ENCODE data around the gene LMTK2.

LMTK2 gene

DNA sequence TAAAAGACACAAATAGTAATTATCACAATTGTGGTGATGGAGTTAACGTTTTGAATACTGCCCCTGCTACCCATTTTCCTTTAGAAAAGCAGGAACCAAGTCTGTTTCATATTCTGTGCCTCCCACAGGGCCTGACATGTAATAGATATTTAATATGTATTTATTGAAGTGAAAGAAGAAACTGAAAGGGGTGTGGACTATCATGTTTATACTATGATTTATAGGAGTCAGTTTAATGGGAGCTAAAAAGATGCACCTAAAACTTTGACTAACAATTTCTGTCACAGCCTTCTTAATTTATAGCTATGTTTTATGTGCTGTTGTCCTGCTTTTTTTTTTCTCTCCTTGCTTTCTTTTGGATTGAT lies 80.5 kb downstream of the LMTK2 start:
- H2AFZ ChIP-seq (ENCODE audit: low read depth, low read length, severe bottlenecking), result no peak overlapping the region
- H3K36me3 ChIP-seq (ENCODE audit: low read length), result no peaks in the 10 kb centered on the region
- H3K27me3 ChIP-seq (ENCODE audit: low read length), result no peaks in the 10 kb centered on the region
- no peaks in the 10 kb centered on the region for H4K20me1 ChIP-seq (ENCODE audit: low read depth, low read length)
- H3K9me2 ChIP-seq (replicated peaks; ENCODE audit: insufficient read depth, low read length), result no peaks in the 10 kb centered on the region
- H3K4me3 ChIP-seq (ENCODE audit: insufficient read depth, low read length, poor library complexity, severe bottlenecking), result no peak overlapping the region
- no peak overlapping the region for H3K27ac ChIP-seq (ENCODE audit: low read depth, low read length)
- H3K9me3 ChIP-seq (ENCODE audit: insufficient read depth, low read length), result 0 out of 2 replicates have a peak, but pooled peaks cover 3% of the 10 kb centered on the region
- no peaks in the 10 kb centered on the region for H3F3A ChIP-seq (ENCODE audit: insufficient read depth)
- no peak overlapping the region for H3K9ac ChIP-seq (ENCODE audit: low read length)
- no peak for TF ChIP-seq EZH2phosphoT487 (conservative IDR thresholded peaks at IDR 0.05; ENCODE audit: low read length)
- TF ChIP-seq, protein P1, sequence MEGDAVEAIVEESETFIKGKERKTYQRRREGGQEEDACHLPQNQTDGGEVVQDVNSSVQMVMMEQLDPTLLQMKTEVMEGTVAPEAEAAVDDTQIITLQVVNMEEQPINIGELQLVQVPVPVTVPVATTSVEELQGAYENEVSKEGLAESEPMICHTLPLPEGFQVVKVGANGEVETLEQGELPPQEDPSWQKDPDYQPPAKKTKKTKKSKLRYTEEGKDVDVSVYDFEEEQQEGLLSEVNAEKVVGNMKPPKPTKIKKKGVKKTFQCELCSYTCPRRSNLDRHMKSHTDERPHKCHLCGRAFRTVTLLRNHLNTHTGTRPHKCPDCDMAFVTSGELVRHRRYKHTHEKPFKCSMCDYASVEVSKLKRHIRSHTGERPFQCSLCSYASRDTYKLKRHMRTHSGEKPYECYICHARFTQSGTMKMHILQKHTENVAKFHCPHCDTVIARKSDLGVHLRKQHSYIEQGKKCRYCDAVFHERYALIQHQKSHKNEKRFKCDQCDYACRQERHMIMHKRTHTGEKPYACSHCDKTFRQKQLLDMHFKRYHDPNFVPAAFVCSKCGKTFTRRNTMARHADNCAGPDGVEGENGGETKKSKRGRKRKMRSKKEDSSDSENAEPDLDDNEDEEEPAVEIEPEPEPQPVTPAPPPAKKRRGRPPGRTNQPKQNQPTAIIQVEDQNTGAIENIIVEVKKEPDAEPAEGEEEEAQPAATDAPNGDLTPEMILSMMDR (IDR thresholded peaks at IDR 0.05; ENCODE audit: insufficient read depth, low read length, poor library complexity, severe bottlenecking), result no peak
- H3K4me2 ChIP-seq (ENCODE audit: low read depth, low read length, poor library complexity, severe bottlenecking), result no peak overlapping the region
- no peaks in the 10 kb centered on the region for H3K79me2 ChIP-seq (ENCODE audit: insufficient read depth, low read length)

DNA sequence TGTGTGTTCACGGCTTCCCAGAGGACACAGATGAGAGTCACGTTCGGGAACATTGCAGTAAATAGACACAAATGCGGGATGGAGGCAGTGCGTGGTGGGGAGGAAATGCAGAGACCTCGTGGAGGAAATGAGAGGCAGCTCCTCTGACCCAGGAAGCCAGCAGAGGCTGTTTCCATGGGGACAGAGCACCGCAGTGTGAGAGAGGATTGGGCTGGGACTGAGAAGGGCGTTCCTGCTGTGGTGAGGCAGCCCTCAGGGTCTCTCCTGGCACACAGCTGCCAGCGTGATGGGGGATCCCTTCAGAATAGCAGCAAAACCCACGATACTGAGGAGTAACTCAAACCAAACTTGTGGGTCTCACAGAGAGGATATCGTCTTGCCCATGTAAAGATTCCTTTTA lies 82.9 kb downstream of the LMTK2 start:
- H3K27ac ChIP-seq (ENCODE audit: low read depth, low read length), result no peak overlapping the region
- no peak overlapping the region for H3K4me2 ChIP-seq (ENCODE audit: low read depth, low read length, poor library complexity, severe bottlenecking)
- no peaks in the 10 kb centered on the region for H4K20me1 ChIP-seq (ENCODE audit: low read depth, low read length)
- H3K4me3 ChIP-seq (ENCODE audit: insufficient read depth, low read length, poor library complexity, severe bottlenecking), result no peak overlapping the region
- H3K27me3 ChIP-seq (ENCODE audit: low read length), result no peaks in the 10 kb centered on the region
- H3K9me3 ChIP-seq (ENCODE audit: insufficient read depth, low read length), result 0 out of 2 replicates have a peak, but pooled peaks cover 3% of the 10 kb centered on the region
- TF ChIP-seq, protein P1 (IDR thresholded peaks at IDR 0.05; ENCODE audit: insufficient read depth, low read length, poor library complexity, severe bottlenecking), result no peak
- no peak for TF ChIP-seq EZH2phosphoT487 (conservative IDR thresholded peaks at IDR 0.05; ENCODE audit: low read length)
- no peaks in the 10 kb centered on the region for H3K9me2 ChIP-seq (replicated peaks; ENCODE audit: insufficient read depth, low read length)
- no peak overlapping the region for H3K9ac ChIP-seq (ENCODE audit: low read length)
- H3F3A ChIP-seq (ENCODE audit: insufficient read depth), result no peaks in the 10 kb centered on the region
- H2AFZ ChIP-seq (ENCODE audit: low read depth, low read length, severe bottlenecking), result no peak overlapping the region
- H3K36me3 ChIP-seq (ENCODE audit: low read length), result no peaks in the 10 kb centered on the region
- no peaks in the 10 kb centered on the region for H3K79me2 ChIP-seq (ENCODE audit: insufficient read depth, low read length)

DNA sequence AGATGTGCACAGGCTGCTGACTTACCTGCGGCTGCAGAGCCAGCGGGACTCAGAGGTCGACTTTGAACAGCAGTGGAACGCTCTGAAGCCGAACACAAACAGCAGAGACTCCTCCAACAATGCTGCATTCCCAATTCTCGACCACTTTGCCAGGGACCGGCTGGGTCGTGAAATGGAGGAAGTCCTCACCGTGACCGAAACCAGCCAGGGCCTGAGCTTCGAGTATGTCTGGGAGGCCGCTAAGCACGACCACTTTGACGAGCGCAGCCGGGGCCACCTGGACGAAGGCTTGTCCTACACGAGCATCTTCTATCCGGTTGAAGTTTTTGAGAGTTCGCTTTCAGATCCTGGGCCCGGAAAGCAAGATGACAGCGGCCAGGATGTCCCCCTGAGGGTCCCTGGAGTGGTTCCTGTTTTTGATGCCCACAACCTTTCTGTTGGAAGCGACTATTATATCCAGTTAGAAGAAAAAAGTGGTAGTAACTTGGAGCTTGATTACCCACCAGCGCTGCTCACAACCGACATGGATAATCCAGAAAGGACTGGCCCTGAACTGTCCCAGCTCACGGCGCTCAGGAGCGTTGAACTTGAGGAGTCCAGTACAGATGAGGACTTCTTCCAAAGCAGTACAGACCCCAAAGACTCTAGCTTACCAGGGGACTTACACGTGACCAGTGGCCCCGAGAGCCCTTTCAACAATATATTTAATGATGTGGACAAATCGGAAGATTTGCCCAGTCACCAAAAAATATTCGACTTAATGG lies 85.2 kb downstream of the LMTK2 start:
- no peaks in the 10 kb centered on the region for H3K27me3 ChIP-seq (ENCODE audit: low read length)
- no peaks in the 10 kb centered on the region for H3K36me3 ChIP-seq (ENCODE audit: low read length)
- no peaks in the 10 kb centered on the region for H3K9me2 ChIP-seq (replicated peaks; ENCODE audit: insufficient read depth, low read length)
- 0 out of 2 replicates have a peak, but pooled peaks cover 3% of the 10 kb centered on the region for H3K9me3 ChIP-seq (ENCODE audit: insufficient read depth, low read length)
- no peaks in the 10 kb centered on the region for H3F3A ChIP-seq (ENCODE audit: insufficient read depth)
- no peak overlapping the region for H2AFZ ChIP-seq (ENCODE audit: low read depth, low read length, severe bottlenecking)
- TF ChIP-seq, protein P1 (IDR thresholded peaks at IDR 0.05; ENCODE audit: insufficient read depth, low read length, poor library complexity, severe bottlenecking), result no peak
- no peak for TF ChIP-seq EZH2phosphoT487 (conservative IDR thresholded peaks at IDR 0.05; ENCODE audit: low read length)
- no peak overlapping the region for H3K4me3 ChIP-seq (ENCODE audit: insufficient read depth, low read length, poor library complexity, severe bottlenecking)
- no peak overlapping the region for H3K27ac ChIP-seq (ENCODE audit: low read depth, low read length)
- H4K20me1 ChIP-seq (ENCODE audit: low read depth, low read length), result 0 out of 2 replicates have a peak, but pooled peaks cover 4% of the 10 kb centered on the region
- H3K9ac ChIP-seq (ENCODE audit: low read length), result no peak overlapping the region
- no peaks in the 10 kb centered on the region for H3K79me2 ChIP-seq (ENCODE audit: insufficient read depth, low read length)
- H3K4me2 ChIP-seq (ENCODE audit: low read depth, low read length, poor library complexity, severe bottlenecking), result no peak overlapping the region

Data from SU-DHL-6 (cell line).